ENCODE measurements around the gene C17orf107.
"Not testable (repeated sequence)": the region's sequence is repeated elsewhere in the genome, so short reads cannot be mapped to it uniquely, and the experiment has no call there.

C17orf107 gene

GRCh38 chr17:4898927-4899326 is 409 bp upstream of the C17orf107 start:
- in situ Hi-C loops (cut with MboI; ENCODE audit: low sequenced_read_pairs), result no loop called here

- in situ Hi-C loops (cut with MboI; ENCODE audit: low sequenced_read_pairs), result no loop called here
These were observed 1.1 kb downstream of the C17orf107 start for GRCh38 chr17:4900231-4901107.

GRCh38 chr17:4901108-4901647 is 1.8 kb downstream of the C17orf107 start:
- in situ Hi-C loops (cut with MboI; ENCODE audit: low sequenced_read_pairs), result no loop called here

GRCh38 chr17:4901648-4902344 is 2.5 kb downstream of the C17orf107 start:
- in situ Hi-C loops (cut with MboI; ENCODE audit: low sequenced_read_pairs), result no loop called here

GRCh38 chr17:4902540-4902939 is 3.2 kb downstream of the C17orf107 start:
- in situ Hi-C loops (cut with MboI; ENCODE audit: low sequenced_read_pairs), result no loop called here

- in situ Hi-C loops (cut with MboI; ENCODE audit: low sequenced_read_pairs), result no loop called here
These were observed 3.9 kb downstream of the C17orf107 start, which contains the start of gene CHRNE for GRCh38 chr17:4903051-4903818. CHRNE (minus strand) TSS chr17:4903098; CDS start chr17:4903063, 35 bp downstream.

- in situ Hi-C loops (cut with MboI; ENCODE audit: low sequenced_read_pairs), result not testable (repeated sequence)
These were observed 7.3 kb downstream of the C17orf107 start for GRCh38 chr17:4906642-4907041.

GRCh38 chr17:4908301-4908700 is 9.0 kb downstream of the C17orf107 start:
- in situ Hi-C loops (cut with MboI; ENCODE audit: low sequenced_read_pairs), result no loop called here

GRCh38 chr17:4908711-4909496 is 9.6 kb downstream of the C17orf107 start:
- in situ Hi-C loops (cut with MboI; ENCODE audit: low sequenced_read_pairs), result no loop called here

- in situ Hi-C loops (cut with MboI; ENCODE audit: low sequenced_read_pairs), result no loop called here
These were observed 14.7 kb downstream of the C17orf107 start for GRCh38 chr17:4913994-4914393.

GRCh38 chr17:4914551-4914950 is 15.2 kb downstream of the C17orf107 start:
- in situ Hi-C loops (cut with MboI; ENCODE audit: low sequenced_read_pairs), result not testable (repeated sequence)

- in situ Hi-C loops (cut with MboI; ENCODE audit: low sequenced_read_pairs), result no loop called here
These were observed 20.2 kb downstream of the C17orf107 start for GRCh38 chr17:4919511-4920047.

- in situ Hi-C loops (cut with MboI; ENCODE audit: low sequenced_read_pairs), result no loop called here
These were observed 21.2 kb downstream of the C17orf107 start for GRCh38 chr17:4920351-4921048.

GRCh38 chr17:4921320-4921719 is 22.0 kb downstream of the C17orf107 start:
- in situ Hi-C loops (cut with MboI; ENCODE audit: low sequenced_read_pairs), result no loop called here

- in situ Hi-C loops (cut with MboI; ENCODE audit: low sequenced_read_pairs), result not testable (repeated sequence)
These were observed 27.4 kb downstream of the C17orf107 start for GRCh38 chr17:4926577-4927335.

GRCh38 chr17:4928881-4929280 is 29.5 kb downstream of the C17orf107 start:
- in situ Hi-C loops (cut with MboI; ENCODE audit: low sequenced_read_pairs), result no loop called here

GRCh38 chr17:4931963-4932362 is 32.6 kb downstream of the C17orf107 start, which contains the start of gene GP1BA:
GP1BA (plus strand) TSS chr17:4932277; CDS start chr17:4932605, 328 bp downstream.
- in situ Hi-C loops (cut with MboI; ENCODE audit: low sequenced_read_pairs), result no loop called here

- in situ Hi-C loops (cut with MboI; ENCODE audit: low sequenced_read_pairs), result no loop called here
These were observed 33.4 kb downstream of the C17orf107 start for GRCh38 chr17:4932756-4933155.
